Measurements from ENCODE around the gene OR51G1. TPM values are rescaled to one million over a fixed set of nuclear protein-coding genes. Genes with fewer than 3 reads are reported as not detected.

Gene OR51G1
- not detected for total RNA-seq
- not detected for polyA plus RNA-seq

DNA sequence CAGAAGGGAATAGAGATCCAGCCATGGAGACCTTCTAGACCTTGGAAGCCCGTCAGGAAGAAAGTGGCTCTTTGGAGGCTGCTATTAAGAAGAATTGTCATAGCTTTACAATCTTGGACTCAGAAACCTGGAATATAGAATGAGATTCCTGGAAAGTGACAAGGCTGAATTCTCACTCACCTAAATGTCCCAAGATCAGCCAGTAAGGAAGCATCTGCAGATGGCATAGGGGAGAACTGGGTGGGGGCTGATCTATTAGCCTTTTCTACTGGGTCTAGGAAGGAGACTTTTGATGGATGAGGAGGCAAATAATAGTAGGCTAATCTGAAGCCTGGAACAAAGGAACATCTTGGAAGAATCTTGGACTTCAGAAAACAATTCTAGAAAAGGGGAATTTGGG, at the start of gene OR51G1:
Gene OR51G1 (minus strand): TSS at position 101 of the 400 bp plus-strand sequence. CDS start 0 bp downstream, at position 101.
- no peak for DNase-seq (ENCODE audit: low spot score)
- Histone ChIP-seq H3K27ac (ENCODE audit: low read depth in 1 of 2, low read length in 2 of 2) (no peak within 1 kb of the TSS), H3K9me3 (ENCODE audit: control insufficient read depth in 4 of 4, low read length in 3 of 4) (peaks cover 0 to 3% (median 0%) of the 10 kb centered on the region in 4 donors), H3K36me3 (ENCODE audit: control insufficient read depth in 4 of 4, insufficient read depth in 3 of 4, low read depth in 1 of 4, low read length in 3 of 4) (no peaks in the 10 kb centered on the region), H3K4me1 (ENCODE audit: control insufficient read depth in 4 of 4, insufficient read depth in 4 of 4, low read length in 3 of 4) (no peaks in the 10 kb centered on the region), H3K27me3 (ENCODE audit: control insufficient read depth in 4 of 4, insufficient read depth in 4 of 4, low read length in 3 of 4) (no peaks in the 10 kb centered on the region), H3K9ac (ENCODE audit: low read depth in 1 of 2, low read length in 2 of 2) (no peak within 1 kb of the TSS), H3K4me3 (ENCODE audit: low read depth in 1 of 3, low read length in 3 of 3) (no peak within 1 kb of the TSS)
- WGBS: 75% methylated on average over 1 of the region's 1 CpG
- TF ChIP-seq TAF1 (conservative IDR thresholded peaks at IDR 0.05) (no peak), YY1 (IDR thresholded peaks at IDR 0.05) (no peak)

- WGBS: 65% methylated on average over 1 of the region's 1 CpG
- TF ChIP-seq FOXA2 (IDR thresholded peaks at IDR 0.05) (no peak), REST (IDR thresholded peaks at IDR 0.05) (no peak), RXRA (IDR thresholded peaks at IDR 0.05) (no peak), FOXA1 (IDR thresholded peaks at IDR 0.05) (no peak), NR2F2 (IDR thresholded peaks at IDR 0.05) (no peak), ZBTB33 (IDR thresholded peaks at IDR 0.05) (no peak), RAD21 (IDR thresholded peaks at IDR 0.05) (no peak), HNF4A (conservative IDR thresholded peaks at IDR 0.05) (no peak), TAF1 (conservative IDR thresholded peaks at IDR 0.05) (no peak), GABPA (IDR thresholded peaks at IDR 0.05 in 1 of 2, conservative IDR thresholded peaks at IDR 0.05 in 1 of 2) (no peak), SP1 (IDR thresholded peaks at IDR 0.05) (no peak), HNF4G (IDR thresholded peaks at IDR 0.05) (no peak), JUND (IDR thresholded peaks at IDR 0.05) (no peak), EGR1 (IDR thresholded peaks at IDR 0.05; ENCODE audit: low read depth in 2 of 2) (no peak), YY1 (IDR thresholded peaks at IDR 0.05) (no peak)
- TF ChIP-seq, protein P1, sequence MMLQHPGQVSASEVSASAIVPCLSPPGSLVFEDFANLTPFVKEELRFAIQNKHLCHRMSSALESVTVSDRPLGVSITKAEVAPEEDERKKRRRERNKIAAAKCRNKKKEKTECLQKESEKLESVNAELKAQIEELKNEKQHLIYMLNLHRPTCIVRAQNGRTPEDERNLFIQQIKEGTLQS (IDR thresholded peaks at IDR 0.05): no peak
- TF ChIP-seq, protein P2, sequence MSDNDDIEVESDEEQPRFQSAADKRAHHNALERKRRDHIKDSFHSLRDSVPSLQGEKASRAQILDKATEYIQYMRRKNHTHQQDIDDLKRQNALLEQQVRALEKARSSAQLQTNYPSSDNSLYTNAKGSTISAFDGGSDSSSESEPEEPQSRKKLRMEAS (IDR thresholded peaks at IDR 0.05): no peak
- TF ChIP-seq, protein P3, sequence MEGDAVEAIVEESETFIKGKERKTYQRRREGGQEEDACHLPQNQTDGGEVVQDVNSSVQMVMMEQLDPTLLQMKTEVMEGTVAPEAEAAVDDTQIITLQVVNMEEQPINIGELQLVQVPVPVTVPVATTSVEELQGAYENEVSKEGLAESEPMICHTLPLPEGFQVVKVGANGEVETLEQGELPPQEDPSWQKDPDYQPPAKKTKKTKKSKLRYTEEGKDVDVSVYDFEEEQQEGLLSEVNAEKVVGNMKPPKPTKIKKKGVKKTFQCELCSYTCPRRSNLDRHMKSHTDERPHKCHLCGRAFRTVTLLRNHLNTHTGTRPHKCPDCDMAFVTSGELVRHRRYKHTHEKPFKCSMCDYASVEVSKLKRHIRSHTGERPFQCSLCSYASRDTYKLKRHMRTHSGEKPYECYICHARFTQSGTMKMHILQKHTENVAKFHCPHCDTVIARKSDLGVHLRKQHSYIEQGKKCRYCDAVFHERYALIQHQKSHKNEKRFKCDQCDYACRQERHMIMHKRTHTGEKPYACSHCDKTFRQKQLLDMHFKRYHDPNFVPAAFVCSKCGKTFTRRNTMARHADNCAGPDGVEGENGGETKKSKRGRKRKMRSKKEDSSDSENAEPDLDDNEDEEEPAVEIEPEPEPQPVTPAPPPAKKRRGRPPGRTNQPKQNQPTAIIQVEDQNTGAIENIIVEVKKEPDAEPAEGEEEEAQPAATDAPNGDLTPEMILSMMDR (IDR thresholded peaks at IDR 0.05; ENCODE audit: low read depth, low read length, missing input control): no peak
- H3K4me1 ChIP-seq (ENCODE audit: control insufficient read depth in 4 of 4, insufficient read depth in 4 of 4, low read length in 3 of 4): no peaks in the 10 kb centered on the region
- H3K27ac ChIP-seq (ENCODE audit: low read depth in 1 of 2, low read length in 2 of 2): no peak overlapping the region
- H3K9ac ChIP-seq (ENCODE audit: low read depth in 1 of 2, low read length in 2 of 2): no peak overlapping the region
- peaks cover 0 to 2% (median 0%) of the 10 kb centered on the region in 4 donors for H3K9me3 ChIP-seq (ENCODE audit: control insufficient read depth in 4 of 4, low read length in 3 of 4)
- H3K4me3 ChIP-seq (ENCODE audit: low read depth in 1 of 3, low read length in 3 of 3): no peak overlapping the region
- no peak for DNase-seq (ENCODE audit: low spot score)
- no peaks in the 10 kb centered on the region for H3K27me3 ChIP-seq (ENCODE audit: control insufficient read depth in 4 of 4, insufficient read depth in 4 of 4, low read length in 3 of 4)
- H3K36me3 ChIP-seq (ENCODE audit: control insufficient read depth in 4 of 4, insufficient read depth in 3 of 4, low read depth in 1 of 4, low read length in 3 of 4): no peaks in the 10 kb centered on the region
Observed at GRCh38 chr11:4962816-4963215, 38.7 kb upstream of the OR51G1 start.
